ENCODE results near the gene ANKRD37.

The ANKRD37 gene

DNA sequence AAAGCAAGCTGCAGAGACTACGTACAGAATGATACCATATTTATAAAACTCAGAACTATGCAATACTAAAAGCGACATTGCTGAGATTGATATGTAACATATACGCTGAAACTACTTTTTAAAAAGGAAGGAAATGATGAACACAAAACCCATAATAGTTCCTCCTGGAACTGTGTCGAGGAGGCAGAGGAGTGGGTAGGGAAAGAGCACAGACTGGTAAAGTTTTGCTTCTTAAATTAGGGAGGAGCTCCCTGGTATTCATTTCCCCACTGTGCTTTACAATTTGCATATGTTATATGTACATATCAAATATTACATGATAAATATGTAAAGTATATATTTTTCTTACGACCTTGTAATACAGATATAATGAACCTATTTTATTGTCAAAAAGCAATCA lies 15.2 kb downstream of the ANKRD37 start:
- TF ChIP-seq, protein P1, sequence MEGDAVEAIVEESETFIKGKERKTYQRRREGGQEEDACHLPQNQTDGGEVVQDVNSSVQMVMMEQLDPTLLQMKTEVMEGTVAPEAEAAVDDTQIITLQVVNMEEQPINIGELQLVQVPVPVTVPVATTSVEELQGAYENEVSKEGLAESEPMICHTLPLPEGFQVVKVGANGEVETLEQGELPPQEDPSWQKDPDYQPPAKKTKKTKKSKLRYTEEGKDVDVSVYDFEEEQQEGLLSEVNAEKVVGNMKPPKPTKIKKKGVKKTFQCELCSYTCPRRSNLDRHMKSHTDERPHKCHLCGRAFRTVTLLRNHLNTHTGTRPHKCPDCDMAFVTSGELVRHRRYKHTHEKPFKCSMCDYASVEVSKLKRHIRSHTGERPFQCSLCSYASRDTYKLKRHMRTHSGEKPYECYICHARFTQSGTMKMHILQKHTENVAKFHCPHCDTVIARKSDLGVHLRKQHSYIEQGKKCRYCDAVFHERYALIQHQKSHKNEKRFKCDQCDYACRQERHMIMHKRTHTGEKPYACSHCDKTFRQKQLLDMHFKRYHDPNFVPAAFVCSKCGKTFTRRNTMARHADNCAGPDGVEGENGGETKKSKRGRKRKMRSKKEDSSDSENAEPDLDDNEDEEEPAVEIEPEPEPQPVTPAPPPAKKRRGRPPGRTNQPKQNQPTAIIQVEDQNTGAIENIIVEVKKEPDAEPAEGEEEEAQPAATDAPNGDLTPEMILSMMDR (conservative IDR thresholded peaks at IDR 0.05; ENCODE audit: low read depth, low read length), result no peak
- DNase-seq (ENCODE audit: low read depth), result no peak
- H3K4me3 ChIP-seq (ENCODE audit: low read depth, low read length), result no peak overlapping the region

DNA sequence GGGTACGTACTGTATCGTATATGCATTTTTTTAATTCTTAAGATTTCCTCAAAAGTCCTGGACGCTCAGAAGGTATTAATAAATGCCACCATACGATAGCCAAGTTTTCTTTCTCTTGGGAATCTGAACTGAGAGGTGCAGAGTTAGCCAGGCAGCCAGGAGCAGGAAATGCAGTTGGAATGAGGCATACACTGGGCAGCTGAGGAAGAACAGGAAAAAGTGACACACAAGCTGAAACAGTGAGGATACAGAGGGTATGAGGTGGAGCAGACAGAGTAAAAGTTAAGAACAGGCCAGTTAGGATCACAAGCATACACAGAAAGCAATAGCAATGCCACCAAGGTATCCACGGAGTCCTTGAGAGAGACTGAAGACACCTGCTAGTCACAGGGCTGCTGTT lies 15.8 kb downstream of the ANKRD37 start:
- TF ChIP-seq, protein P1 (conservative IDR thresholded peaks at IDR 0.05; ENCODE audit: low read depth, low read length), result no peak
- no peak overlapping the region for H3K4me3 ChIP-seq (ENCODE audit: low read depth, low read length)
- no peak for DNase-seq (ENCODE audit: low read depth)

DNA sequence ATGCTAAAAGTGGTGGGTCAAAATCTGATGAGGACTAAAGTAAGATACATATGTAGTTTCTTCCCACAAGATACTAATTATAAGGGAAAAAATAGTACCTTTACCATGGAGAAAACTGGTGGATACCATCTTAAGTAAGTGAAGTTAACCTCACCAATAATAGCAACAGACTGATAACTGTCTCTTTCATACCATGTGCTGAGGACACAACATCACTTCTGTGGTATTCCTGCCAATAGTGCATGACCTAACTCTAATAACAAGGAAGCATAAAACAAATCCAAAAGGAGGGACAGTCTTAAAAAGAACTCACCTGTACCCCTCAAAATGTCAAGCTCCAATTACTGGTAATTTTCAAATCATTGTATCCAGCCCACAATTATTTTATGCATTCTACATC lies 20.3 kb downstream of the ANKRD37 start:
- H3K4me3 ChIP-seq (ENCODE audit: low read depth, low read length), result no peak overlapping the region
- DNase-seq (ENCODE audit: low read depth), result no peak
- TF ChIP-seq, protein P1 (conservative IDR thresholded peaks at IDR 0.05; ENCODE audit: low read depth, low read length), result no peak

DNA sequence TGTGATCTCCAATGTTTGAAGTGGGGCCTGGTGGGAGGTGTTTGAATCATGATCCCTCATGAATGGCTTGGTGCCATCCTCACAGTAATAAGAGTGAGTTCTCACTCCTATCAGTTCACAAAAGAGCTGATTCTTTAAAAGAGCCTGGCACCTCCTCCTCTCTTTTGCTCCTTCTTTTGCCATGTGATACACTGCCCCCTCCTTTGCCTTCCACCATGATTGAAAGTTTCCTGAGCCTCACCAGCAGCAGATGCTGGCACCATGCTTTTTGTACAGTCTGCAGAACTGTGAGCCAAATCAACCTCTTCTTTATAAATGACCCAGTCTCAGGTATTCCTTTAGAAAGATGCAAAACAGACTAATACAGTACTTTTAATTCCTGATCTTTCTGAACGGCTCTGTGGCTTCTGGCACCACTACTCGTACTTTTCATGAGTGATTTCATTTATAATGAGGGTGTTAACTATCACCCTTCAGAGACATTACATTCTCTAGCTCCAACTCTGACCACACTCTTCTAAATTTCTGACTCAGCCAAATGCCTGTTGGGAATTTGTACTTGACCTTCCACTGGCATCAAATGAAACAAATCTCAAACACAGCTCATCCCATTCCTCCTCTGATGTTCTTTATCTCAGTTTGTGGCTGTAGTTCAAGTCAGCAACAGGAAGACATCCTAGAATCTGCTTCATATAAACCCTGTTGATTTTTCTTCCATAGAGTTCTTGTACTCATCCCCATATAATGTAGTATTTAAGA lies 24.9 kb downstream of the ANKRD37 start:
- peak; percentile 68 for DNase-seq (ENCODE audit: low read depth)
- TF ChIP-seq, protein P1 (conservative IDR thresholded peaks at IDR 0.05; ENCODE audit: low read depth, low read length), result no peak

DNA sequence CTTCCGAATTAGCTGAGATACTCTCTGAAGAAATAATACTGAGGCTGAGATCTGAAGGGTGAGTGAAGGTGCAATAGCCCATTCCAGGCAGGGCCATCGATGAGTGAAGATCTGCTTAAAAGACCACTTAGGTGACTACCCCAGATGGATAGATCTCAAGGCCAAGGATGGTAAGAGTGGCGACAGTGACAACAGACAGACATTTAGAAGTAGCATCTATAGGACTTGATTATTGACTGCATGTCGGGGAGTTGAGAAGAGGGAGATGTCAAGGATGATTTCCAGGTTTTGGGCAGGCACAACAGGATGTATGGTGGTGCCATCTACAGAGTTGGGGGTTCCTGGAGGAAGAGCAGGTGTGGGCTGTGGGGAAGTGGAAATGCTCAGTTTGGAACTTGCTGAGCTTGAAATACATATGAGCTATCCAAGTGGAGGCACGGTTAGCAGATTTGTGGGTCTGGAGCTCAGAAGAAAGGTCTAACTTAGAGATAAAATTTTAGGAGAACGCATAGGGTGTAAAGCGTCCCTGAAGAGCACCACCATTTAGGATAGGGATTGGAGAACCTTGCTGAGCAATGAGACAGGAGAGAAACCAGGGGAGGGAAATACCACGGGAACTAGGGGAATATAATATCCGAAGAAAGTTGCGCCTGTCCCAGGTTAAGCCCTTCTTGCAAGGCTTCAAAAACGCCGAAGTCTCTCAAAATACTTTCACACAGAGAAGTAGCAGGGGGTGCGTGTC lies 28.4 kb downstream of the ANKRD37 start:
- TF ChIP-seq, protein P1 (conservative IDR thresholded peaks at IDR 0.05; ENCODE audit: low read depth, low read length), result no peak
- H3K4me3 ChIP-seq (ENCODE audit: low read depth, low read length), result peak overlapping the region; percentile 94
- peak; percentile 54 for DNase-seq (ENCODE audit: low read depth)

More for the DNA sequence above, 24.9 kb downstream of the ANKRD37 start:
- H3K4me3 ChIP-seq (ENCODE audit: low read depth, low read length), result no peak overlapping the region

DNA sequence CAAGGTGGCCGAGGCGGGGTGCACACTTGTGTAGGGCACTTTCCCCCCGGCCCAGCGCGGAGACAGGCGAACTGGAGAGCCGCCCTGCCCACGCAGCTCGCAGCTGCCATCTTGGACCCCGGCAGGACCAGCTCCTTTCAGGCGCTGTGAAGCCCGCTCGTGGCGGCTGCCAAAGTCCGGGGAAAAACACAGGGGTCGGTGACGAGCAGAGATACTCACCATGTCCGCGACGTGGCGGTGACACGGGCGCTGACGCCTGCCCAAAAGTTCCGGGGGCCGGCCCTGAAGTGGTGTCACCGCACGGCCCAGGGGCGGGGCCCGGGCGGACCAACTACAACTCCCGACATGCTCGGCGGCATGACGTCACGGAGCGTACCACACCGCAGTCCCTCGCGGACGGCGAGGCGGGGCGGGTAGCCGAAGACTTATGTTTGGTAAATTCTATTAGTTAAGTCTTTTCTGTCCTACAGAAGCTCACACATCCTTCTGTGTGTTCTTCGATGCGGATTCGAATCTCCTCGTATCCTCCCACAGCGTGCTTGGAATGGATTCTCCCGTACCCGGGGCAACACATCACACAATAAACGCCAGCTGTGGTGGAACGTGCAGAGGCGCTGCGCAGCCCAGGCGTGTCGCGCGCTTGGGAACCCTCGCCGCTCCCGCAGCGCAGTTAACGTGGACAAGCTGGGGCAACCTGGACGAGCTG lies 29.2 kb downstream of the ANKRD37 start, which contains the start of gene UFSP2:
Gene UFSP2 (minus strand): TSS at position 318 of the 706 bp plus-strand sequence. CDS start 96 bp downstream, at position 222.
- DNase-seq (ENCODE audit: low read depth), result peak; percentile 89
- peak within 1 kb of the TSS; percentile 94 for H3K4me3 ChIP-seq (ENCODE audit: low read depth, low read length)
- TF ChIP-seq, protein P1 (conservative IDR thresholded peaks at IDR 0.05; ENCODE audit: low read depth, low read length), result no peak

Data from choroid plexus epithelial cell (primary cell).